ENCODE data around the gene LHFPL2. TPM values are rescaled to one million over a fixed set of nuclear protein-coding genes. Genes with fewer than 3 reads are reported as not detected.

LHFPL2 gene
- total RNA-seq, 4 donors from 2014 or later = 10.3 to 11.6 (median 10.8) TPM

GRCh38 chr5:78506261-78507024, 142.1 kb downstream of the LHFPL2 start:
- Histone ChIP-seq H3K4me3 (no peak overlapping the region), H3K36me3 (no peaks in the 10 kb centered on the region), H3K4me1 (peaks cover 56% of the 10 kb centered on the region), H3K27me3 (no peaks in the 10 kb centered on the region), H3K27ac (no peak overlapping the region), H3K9me3 (no peaks in the 10 kb centered on the region)
- no peak for TF ChIP-seq EP300 (IDR thresholded peaks at IDR 0.05)
- TF ChIP-seq, protein P1, sequence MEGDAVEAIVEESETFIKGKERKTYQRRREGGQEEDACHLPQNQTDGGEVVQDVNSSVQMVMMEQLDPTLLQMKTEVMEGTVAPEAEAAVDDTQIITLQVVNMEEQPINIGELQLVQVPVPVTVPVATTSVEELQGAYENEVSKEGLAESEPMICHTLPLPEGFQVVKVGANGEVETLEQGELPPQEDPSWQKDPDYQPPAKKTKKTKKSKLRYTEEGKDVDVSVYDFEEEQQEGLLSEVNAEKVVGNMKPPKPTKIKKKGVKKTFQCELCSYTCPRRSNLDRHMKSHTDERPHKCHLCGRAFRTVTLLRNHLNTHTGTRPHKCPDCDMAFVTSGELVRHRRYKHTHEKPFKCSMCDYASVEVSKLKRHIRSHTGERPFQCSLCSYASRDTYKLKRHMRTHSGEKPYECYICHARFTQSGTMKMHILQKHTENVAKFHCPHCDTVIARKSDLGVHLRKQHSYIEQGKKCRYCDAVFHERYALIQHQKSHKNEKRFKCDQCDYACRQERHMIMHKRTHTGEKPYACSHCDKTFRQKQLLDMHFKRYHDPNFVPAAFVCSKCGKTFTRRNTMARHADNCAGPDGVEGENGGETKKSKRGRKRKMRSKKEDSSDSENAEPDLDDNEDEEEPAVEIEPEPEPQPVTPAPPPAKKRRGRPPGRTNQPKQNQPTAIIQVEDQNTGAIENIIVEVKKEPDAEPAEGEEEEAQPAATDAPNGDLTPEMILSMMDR (IDR thresholded peaks at IDR 0.05) = no peak
- TF ChIP-seq POLR2A (IDR thresholded peaks at IDR 0.05) = no peak
- TF ChIP-seq POLR2AphosphoS5 (IDR thresholded peaks at IDR 0.05) = no peak
- 66% methylated on average over 2 of the region's 2 CpGs for WGBS
- DNase-seq (ENCODE audit: low spot score in 2 of 2) = no peak

DNA sequence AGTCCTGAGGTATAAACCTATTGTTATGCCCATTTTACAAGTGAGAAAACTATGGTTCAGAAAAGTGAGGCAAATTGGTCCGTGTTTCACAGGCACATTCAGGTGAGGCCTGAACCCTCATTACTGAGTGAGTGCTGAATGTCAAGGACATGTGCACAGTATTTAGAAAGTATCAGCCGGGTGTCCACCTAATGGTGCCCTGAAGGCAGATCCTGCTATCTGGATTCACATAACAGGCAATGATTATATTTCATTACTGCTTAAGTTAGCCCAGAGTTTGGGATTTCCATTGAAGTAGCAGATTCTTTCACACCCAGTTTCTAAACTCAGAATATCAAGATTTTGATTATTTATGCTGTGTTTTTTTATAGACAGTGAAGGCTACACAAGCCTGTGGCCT, 142.7 kb downstream of the LHFPL2 start:
- 88% methylated on average over 2 of the region's 2 CpGs for WGBS
- TF ChIP-seq EP300 (IDR thresholded peaks at IDR 0.05) (no peak), POLR2AphosphoS5 (IDR thresholded peaks at IDR 0.05) (no peak), POLR2A (IDR thresholded peaks at IDR 0.05) (no peak)
- TF ChIP-seq, protein P1 (IDR thresholded peaks at IDR 0.05) = no peak
- Histone ChIP-seq H3K4me1 (peaks cover 58% of the 10 kb centered on the region), H3K9me3 (no peaks in the 10 kb centered on the region), H3K4me3 (no peak overlapping the region), H3K36me3 (no peaks in the 10 kb centered on the region), H3K27ac (peak overlapping the region; percentile 61), H3K27me3 (no peaks in the 10 kb centered on the region)
- DNase-seq (ENCODE audit: low spot score in 2 of 2) = no peak

DNA sequence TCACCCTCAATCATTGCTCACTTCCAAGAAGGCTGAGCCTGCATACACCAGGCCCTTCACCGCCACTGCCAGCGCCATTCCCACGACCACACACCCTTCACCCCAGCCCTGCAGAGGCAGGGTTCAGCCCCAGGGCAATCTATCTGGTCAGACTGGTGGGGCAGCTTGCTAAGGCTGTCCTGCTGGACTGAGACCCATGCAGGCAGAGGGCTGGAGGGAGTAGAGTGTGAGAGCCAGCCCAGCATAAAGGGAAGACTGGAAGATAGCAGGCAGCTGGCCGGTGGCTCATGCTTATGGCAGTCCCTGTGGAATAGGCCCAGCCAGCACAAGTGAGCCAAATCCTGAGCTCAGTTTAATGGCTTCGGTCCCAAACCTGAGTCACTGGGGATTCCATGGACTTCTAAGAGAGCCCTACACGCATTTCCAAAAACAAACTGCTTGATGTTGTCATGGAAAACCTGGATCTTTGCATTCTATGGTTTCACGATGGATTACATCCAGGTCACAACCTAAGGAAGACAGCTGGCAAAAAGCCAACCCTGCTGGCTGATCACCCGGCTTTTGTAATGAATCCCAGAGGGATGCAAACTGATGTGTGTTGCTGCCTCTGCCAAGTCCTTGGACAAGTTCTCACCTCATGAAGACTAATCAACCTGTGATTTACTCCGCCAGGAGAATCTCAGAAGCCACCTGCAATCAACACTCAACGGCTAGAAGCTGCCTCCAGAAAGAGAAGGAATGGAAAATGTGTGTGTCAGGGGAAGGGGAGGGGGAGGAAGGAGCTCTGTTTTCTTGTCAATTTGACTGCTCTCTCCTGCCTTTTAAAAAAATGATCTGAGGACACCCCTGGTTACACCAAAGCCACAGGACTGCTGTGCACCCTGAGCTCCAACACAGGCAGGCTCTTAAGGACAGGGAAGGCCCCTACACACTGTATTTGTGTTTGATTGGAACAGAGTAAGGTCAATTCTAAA, 143.6 kb downstream of the LHFPL2 start:
- WGBS = 22% methylated on average over 8 of the region's 10 CpGs
- Histone ChIP-seq H3K36me3 (no peaks in the 10 kb centered on the region), H3K4me1 (peaks cover 51% of the 10 kb centered on the region), H3K4me3 (no peak overlapping the region), H3K27ac (peak overlapping the region; percentile 61), H3K27me3 (no peaks in the 10 kb centered on the region), H3K9me3 (no peaks in the 10 kb centered on the region)
- DNase-seq (ENCODE audit: low spot score in 2 of 2) = peak; percentile 86 to 88
- TF ChIP-seq, protein P1 (IDR thresholded peaks at IDR 0.05) = no peak
- TF ChIP-seq POLR2AphosphoS5 (IDR thresholded peaks at IDR 0.05) = peak in 2 of 3 donors; percentile 23 to 39
- no peak for TF ChIP-seq EP300 (IDR thresholded peaks at IDR 0.05)
- TF ChIP-seq POLR2A (IDR thresholded peaks at IDR 0.05) = no peak

DNA sequence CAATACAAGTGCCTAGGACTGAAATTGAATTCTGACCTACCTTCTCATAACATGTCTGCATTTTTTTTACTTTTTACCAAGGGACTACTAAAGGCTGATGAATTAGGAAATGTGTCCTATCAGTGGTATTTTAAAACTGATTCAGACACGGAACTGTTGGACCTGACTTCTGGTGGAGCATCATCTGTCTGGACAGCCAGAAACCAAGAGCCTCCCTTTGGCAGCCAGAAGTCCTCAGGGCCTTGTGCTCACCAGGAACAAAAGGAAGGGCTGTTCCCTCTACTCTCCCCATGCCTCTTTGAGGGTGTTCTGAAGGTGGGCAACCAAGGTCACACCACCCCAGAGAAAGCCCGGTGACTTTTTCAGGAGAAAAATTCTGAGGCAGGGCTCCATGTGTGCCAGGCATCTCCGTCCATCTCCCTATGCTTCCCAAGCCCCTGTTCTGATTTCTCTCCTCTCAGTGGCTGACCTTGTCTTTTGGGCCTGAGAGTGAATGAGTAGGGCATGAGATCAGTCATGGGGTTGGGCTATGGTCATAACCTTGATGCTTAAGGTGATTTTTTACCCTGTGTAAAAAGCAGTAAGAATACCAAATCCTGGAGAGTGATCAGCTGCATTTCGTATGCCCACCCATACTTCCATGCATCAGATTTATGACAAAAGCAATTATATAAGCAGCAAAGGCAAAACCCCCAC, 144.5 kb downstream of the LHFPL2 start:
- 84% methylated on average over 4 of the region's 4 CpGs for WGBS
- H3K27me3 ChIP-seq = no peaks in the 10 kb centered on the region
- TF ChIP-seq EP300 (IDR thresholded peaks at IDR 0.05) = no peak
- no peak for TF ChIP-seq POLR2AphosphoS5 (IDR thresholded peaks at IDR 0.05)
- no peak for TF ChIP-seq POLR2A (IDR thresholded peaks at IDR 0.05)
- TF ChIP-seq, protein P1 (IDR thresholded peaks at IDR 0.05) = no peak
- H3K27ac ChIP-seq = peak overlapping the region; percentile 61
- H3K9me3 ChIP-seq = no peaks in the 10 kb centered on the region
- H3K4me1 ChIP-seq = peaks cover 51% of the 10 kb centered on the region
- DNase-seq (ENCODE audit: low spot score in 2 of 2) = no peak
- H3K36me3 ChIP-seq = no peaks in the 10 kb centered on the region
- H3K4me3 ChIP-seq = no peak overlapping the region

Measured in suprapubic skin (tissue), 4 donors.